ENCODE measurements around the gene RPL9. TPM values are rescaled to one million over a fixed set of nuclear protein-coding genes. Genes with fewer than 3 reads are reported as not detected.

RPL9 gene
- total RNA-seq, 1 donor from 2014 or later, result 1,147 TPM

GRCh38 chr4:39476187-39476895 lies 17.6 kb upstream of the RPL9 start:
- no peak overlapping the region for H3K27ac Mint-ChIP-seq (ENCODE audit: unreplicated experiment)
- H3K4me1 Mint-ChIP-seq (ENCODE audit: unreplicated experiment), result peaks cover 10% of the 10 kb centered on the region
- H3K27me3 Mint-ChIP-seq (ENCODE audit: unreplicated experiment), result no peaks in the 10 kb centered on the region
- H3K36me3 Mint-ChIP-seq (ENCODE audit: unreplicated experiment), result peaks cover 4% of the 10 kb centered on the region
- no peak overlapping the region for H3K4me3 Mint-ChIP-seq (ENCODE audit: unreplicated experiment)
- TF ChIP-seq CTCF (IDR thresholded peaks at IDR 0.05), result no peak
- no peaks in the 10 kb centered on the region for H3K9me3 Mint-ChIP-seq (ENCODE audit: unreplicated experiment)
- no peak for DNase-seq (ENCODE audit: extremely low spot score, unreplicated experiment)

- Mint-ChIP-seq H3K4me1 (ENCODE audit: unreplicated experiment) (peaks cover 23% of the 10 kb centered on the region), H3K36me3 (ENCODE audit: unreplicated experiment) (peaks cover 8% of the 10 kb centered on the region), H3K27ac (ENCODE audit: unreplicated experiment) (no peak overlapping the region), H3K27me3 (ENCODE audit: unreplicated experiment) (no peaks in the 10 kb centered on the region), H3K9me3 (ENCODE audit: unreplicated experiment) (no peaks in the 10 kb centered on the region), H3K4me3 (ENCODE audit: unreplicated experiment) (no peak overlapping the region)
- TF ChIP-seq CTCF (IDR thresholded peaks at IDR 0.05), result no peak
- no peak for DNase-seq (ENCODE audit: extremely low spot score, unreplicated experiment)
These were observed 13.7 kb upstream of the RPL9 start for GRCh38 chr4:39472396-39472795.

- no peak for TF ChIP-seq CTCF (IDR thresholded peaks at IDR 0.05)
- H3K4me3 Mint-ChIP-seq (ENCODE audit: unreplicated experiment), result no peak overlapping the region
- no peaks in the 10 kb centered on the region for H3K27me3 Mint-ChIP-seq (ENCODE audit: unreplicated experiment)
- H3K36me3 Mint-ChIP-seq (ENCODE audit: unreplicated experiment), result peaks cover 6% of the 10 kb centered on the region
- H3K4me1 Mint-ChIP-seq (ENCODE audit: unreplicated experiment), result peaks cover 16% of the 10 kb centered on the region
- no peaks in the 10 kb centered on the region for H3K9me3 Mint-ChIP-seq (ENCODE audit: unreplicated experiment)
- DNase-seq (ENCODE audit: extremely low spot score, unreplicated experiment), result no peak
- no peak overlapping the region for H3K27ac Mint-ChIP-seq (ENCODE audit: unreplicated experiment)
These were observed 11.7 kb upstream of the RPL9 start for GRCh38 chr4:39470402-39470801.

DNA sequence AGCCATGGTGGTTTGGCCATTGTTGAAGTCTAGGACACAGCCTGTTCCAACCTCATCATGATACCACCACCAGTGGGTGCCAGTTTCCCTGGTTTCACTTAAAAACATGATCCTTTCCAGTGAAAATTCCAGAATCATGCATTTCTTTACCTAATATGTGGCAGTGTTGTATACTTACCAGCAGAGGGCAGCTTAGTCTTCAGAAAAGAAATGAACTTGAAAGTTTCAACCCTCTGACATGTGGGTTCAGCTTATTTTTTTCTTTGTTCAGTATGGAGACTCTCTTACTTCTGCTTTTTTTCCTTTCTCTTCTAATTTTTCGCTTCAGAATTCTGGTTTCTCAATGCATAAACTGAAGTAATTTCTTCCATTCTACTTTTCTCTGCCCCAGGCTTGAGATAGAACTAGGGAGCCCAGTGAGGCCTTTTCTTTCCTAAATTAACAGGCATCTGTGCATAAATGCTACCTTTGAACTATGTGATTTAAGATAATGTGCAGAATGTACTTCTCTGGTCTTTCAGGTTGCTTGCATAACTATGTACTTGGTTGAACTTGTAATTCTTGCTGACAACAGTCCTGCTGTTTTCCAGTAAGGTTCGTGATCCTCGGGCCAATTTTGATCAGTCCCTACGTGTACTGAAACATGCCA lies 10.8 kb upstream of the RPL9 start:
- Mint-ChIP-seq H3K27me3 (ENCODE audit: unreplicated experiment) (no peaks in the 10 kb centered on the region), H3K27ac (ENCODE audit: unreplicated experiment) (peak overlapping the region; percentile 83), H3K9me3 (ENCODE audit: unreplicated experiment) (no peaks in the 10 kb centered on the region), H3K4me3 (ENCODE audit: unreplicated experiment) (no peak overlapping the region), H3K36me3 (ENCODE audit: unreplicated experiment) (peaks cover 9% of the 10 kb centered on the region), H3K4me1 (ENCODE audit: unreplicated experiment) (peaks cover 16% of the 10 kb centered on the region)
- peak; percentile 95 for TF ChIP-seq CTCF (IDR thresholded peaks at IDR 0.05)
- DNase-seq (ENCODE audit: extremely low spot score, unreplicated experiment), result no peak

DNA sequence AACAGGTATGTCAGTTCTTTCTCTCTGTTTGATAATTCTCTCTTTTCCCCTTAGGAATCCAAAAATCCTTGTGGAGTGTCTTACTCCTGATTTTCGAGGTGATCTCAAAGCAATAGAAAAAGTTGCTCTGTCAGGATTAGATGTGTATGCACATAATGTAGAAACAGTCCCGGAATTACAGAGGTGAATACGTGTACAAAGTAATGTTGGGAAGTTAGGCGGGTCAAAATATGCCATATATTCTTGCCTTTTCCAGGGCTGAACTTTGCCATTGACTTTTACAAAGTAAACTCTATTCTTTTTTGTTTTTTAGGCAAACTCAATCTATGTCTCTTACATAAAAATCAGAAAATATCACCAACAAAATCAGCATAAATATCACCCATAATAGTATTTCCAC lies 8.7 kb upstream of the RPL9 start:
- Mint-ChIP-seq H3K27me3 (ENCODE audit: unreplicated experiment) (no peaks in the 10 kb centered on the region), H3K4me1 (ENCODE audit: unreplicated experiment) (peaks cover 16% of the 10 kb centered on the region), H3K9me3 (ENCODE audit: unreplicated experiment) (no peaks in the 10 kb centered on the region), H3K4me3 (ENCODE audit: unreplicated experiment) (no peak overlapping the region), H3K36me3 (ENCODE audit: unreplicated experiment) (peaks cover 18% of the 10 kb centered on the region), H3K27ac (ENCODE audit: unreplicated experiment) (no peak overlapping the region)
- TF ChIP-seq CTCF (IDR thresholded peaks at IDR 0.05), result no peak
- no peak for DNase-seq (ENCODE audit: extremely low spot score, unreplicated experiment)
